ENCODE data around the gene CNKSR1. TPM values are rescaled to one million over a fixed set of nuclear protein-coding genes. Genes with fewer than 3 reads are reported as not detected.

CNKSR1 gene
- total and polyA plus RNA-seq, 2 of the 13 experiments (the other 11 are each of a cell fraction or from before 2014, with no cell fraction given), result 3.4 to 8.9 TPM

DNA sequence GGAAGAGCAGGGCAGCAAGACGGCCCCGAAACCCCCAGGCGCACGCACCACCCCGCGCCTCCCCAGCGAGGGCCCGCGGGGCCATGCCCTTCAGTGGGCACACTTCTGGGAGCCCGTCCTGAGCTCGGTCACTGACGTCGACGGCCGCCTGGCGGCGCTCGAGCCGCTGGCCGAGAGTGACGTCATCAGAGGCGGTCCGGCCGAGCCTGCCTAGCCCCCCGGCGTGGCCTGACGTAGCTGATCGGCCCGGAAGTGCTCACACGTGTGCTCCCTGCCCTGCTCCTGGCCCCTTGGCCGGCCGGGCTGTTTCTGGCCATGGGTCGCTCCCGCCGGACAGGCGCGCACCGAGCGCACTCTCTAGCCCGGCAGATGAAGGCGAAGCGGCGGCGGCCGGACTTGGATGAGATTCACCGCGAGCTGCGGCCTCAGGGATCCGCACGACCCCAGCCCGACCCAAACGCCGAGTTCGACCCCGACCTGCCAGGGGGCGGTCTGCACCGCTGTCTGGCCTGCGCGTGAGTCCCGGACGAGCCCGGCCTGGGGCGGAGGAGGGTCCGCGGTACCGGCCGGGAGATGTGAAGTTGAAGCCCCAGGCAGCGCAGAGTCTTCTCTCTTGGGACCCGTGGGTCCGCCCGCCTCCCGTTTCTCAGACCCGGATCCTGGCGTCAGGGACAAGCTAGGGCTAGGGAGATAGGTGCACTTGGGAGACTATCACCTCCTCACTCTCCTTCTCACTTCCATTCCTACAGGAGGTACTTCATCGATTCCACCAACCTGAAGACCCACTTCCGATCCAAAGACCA lies 7.4 kb upstream of the CNKSR1 start, which contains the start of gene ZNF593 (continued):
- TF ChIP-seq, protein P1, sequence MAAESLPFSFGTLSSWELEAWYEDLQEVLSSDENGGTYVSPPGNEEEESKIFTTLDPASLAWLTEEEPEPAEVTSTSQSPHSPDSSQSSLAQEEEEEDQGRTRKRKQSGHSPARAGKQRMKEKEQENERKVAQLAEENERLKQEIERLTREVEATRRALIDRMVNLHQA (CRISPR knock-in tag; IDR thresholded peaks at IDR 0.05), result no peak
- no peak for TF ChIP-seq MTA3 (CRISPR knock-in tag; IDR thresholded peaks at IDR 0.05)
- TF ChIP-seq MLLT10 (CRISPR knock-in tag; IDR thresholded peaks at IDR 0.05), result no peak
- no peak for TF ChIP-seq TRIM24 (CRISPR knock-in tag; IDR thresholded peaks at IDR 0.05)
- no peak for TF ChIP-seq SMYD3 (CRISPR knock-in tag; IDR thresholded peaks at IDR 0.05)
- TF ChIP-seq SKI (IDR thresholded peaks at IDR 0.05; ENCODE audit: partially characterized antibody), result peak; percentile 26
- TF ChIP-seq, protein P2, sequence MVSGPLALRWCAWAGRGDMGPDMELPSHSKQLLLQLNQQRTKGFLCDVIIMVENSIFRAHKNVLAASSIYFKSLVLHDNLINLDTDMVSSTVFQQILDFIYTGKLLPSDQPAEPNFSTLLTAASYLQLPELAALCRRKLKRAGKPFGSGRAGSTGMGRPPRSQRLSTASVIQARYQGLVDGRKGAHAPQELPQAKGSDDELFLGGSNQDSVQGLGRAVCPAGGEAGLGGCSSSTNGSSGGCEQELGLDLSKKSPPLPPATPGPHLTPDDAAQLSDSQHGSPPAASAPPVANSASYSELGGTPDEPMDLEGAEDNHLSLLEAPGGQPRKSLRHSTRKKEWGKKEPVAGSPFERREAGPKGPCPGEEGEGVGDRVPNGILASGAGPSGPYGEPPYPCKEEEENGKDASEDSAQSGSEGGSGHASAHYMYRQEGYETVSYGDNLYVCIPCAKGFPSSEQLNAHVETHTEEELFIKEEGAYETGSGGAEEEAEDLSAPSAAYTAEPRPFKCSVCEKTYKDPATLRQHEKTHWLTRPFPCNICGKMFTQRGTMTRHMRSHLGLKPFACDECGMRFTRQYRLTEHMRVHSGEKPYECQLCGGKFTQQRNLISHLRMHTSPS (CRISPR knock-in tag; IDR thresholded peaks at IDR 0.05; ENCODE audit: low read depth), result peak; percentile 89; the same call in 1 of the 2 replicates
- TF ChIP-seq, protein P3, sequence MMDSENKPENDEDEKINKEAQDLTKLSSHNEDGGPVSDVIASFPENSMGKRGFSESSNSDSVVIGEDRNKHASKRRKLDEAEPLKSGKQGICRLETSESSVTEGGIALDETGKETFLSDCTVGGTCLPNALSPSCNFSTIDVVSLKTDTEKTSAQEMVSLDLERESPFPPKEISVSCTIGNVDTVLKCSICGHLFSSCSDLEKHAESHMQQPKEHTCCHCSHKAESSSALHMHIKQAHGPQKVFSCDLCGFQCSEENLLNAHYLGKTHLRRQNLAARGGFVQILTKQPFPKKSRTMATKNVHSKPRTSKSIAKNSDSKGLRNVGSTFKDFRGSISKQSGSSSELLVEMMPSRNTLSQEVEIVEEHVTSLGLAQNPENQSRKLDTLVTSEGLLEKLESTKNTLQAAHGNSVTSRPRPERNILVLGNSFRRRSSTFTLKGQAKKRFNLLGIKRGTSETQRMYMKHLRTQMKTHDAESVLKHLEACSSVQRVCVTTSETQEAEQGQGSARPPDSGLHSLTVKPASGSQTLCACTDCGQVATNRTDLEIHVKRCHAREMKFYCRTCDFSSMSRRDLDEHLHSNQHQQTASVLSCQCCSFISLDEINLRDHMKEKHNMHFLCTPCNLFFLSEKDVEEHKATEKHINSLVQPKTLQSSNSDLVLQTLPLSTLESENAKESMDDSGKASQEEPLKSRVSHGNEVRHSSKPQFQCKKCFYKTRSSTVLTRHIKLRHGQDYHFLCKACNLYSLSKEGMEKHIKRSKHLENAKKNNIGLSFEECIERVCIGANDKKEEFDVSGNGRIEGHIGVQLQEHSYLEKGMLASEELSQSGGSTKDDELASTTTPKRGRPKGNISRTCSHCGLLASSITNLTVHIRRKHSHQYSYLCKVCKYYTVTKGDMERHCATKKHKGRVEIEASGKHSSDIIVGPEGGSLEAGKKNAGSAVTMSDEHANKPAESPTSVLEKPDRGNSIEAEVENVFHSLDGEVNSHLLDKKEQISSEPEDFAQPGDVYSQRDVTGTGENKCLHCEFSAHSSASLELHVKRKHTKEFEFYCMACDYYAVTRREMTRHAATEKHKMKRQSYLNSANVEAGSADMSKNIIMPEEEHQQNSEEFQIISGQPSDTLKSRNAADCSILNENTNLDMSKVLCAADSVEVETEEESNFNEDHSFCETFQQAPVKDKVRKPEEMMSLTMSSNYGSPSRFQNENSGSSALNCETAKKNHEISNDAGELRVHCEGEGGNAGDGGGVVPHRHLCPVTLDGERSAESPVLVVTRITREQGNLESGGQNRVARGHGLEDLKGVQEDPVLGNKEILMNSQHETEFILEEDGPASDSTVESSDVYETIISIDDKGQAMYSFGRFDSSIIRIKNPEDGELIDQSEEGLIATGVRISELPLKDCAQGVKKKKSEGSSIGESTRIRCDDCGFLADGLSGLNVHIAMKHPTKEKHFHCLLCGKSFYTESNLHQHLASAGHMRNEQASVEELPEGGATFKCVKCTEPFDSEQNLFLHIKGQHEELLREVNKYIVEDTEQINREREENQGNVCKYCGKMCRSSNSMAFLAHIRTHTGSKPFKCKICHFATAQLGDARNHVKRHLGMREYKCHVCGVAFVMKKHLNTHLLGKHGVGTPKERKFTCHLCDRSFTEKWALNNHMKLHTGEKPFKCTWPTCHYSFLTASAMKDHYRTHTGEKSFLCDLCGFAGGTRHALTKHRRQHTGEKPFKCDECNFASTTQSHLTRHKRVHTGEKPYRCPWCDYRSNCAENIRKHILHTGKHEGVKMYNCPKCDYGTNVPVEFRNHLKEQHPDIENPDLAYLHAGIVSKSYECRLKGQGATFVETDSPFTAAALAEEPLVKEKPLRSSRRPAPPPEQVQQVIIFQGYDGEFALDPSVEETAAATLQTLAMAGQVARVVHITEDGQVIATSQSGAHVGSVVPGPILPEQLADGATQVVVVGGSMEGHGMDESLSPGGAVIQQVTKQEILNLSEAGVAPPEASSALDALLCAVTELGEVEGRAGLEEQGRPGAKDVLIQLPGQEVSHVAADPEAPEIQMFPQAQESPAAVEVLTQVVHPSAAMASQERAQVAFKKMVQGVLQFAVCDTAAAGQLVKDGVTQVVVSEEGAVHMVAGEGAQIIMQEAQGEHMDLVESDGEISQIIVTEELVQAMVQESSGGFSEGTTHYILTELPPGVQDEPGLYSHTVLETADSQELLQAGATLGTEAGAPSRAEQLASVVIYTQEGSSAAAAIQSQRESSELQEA (CRISPR knock-in tag; IDR thresholded peaks at IDR 0.05; ENCODE audit: not compliant biosample characterization), result peak; percentile 84
- TF ChIP-seq, protein P4, sequence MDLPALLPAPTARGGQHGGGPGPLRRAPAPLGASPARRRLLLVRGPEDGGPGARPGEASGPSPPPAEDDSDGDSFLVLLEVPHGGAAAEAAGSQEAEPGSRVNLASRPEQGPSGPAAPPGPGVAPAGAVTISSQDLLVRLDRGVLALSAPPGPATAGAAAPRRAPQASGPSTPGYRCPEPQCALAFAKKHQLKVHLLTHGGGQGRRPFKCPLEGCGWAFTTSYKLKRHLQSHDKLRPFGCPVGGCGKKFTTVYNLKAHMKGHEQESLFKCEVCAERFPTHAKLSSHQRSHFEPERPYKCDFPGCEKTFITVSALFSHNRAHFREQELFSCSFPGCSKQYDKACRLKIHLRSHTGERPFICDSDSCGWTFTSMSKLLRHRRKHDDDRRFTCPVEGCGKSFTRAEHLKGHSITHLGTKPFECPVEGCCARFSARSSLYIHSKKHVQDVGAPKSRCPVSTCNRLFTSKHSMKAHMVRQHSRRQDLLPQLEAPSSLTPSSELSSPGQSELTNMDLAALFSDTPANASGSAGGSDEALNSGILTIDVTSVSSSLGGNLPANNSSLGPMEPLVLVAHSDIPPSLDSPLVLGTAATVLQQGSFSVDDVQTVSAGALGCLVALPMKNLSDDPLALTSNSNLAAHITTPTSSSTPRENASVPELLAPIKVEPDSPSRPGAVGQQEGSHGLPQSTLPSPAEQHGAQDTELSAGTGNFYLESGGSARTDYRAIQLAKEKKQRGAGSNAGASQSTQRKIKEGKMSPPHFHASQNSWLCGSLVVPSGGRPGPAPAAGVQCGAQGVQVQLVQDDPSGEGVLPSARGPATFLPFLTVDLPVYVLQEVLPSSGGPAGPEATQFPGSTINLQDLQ (CRISPR knock-in tag; IDR thresholded peaks at IDR 0.05), result no peak
- no peak for TF ChIP-seq ZNF577 (CRISPR knock-in tag; IDR thresholded peaks at IDR 0.05; ENCODE audit: borderline replicate concordance, low read depth)

Measured in HepG2 (cell line).